Measurements from ENCODE around the gene FMN1. TPM values are rescaled to one million over a fixed set of nuclear protein-coding genes. Genes with fewer than 3 reads are reported as not detected.

FMN1 gene
- total RNA-seq, 2 donors from 2014 or later = 26.9 to 27.5 TPM

- H3K27ac ChIP-seq = peak overlapping the region in 1 of 2 donors; percentile 73
- no peaks in the 10 kb centered on the region for H3K9me3 ChIP-seq
- no peak overlapping the region for H3K4me3 ChIP-seq
- H3K27me3 ChIP-seq (replicated peaks; ENCODE audit: insufficient read depth) = no peaks in the 10 kb centered on the region
- H3K36me3 ChIP-seq = no peaks in the 10 kb centered on the region
- ATAC-seq (ENCODE audit: insufficient number of reproducible peaks, low FRiP score, low read depth) = no peak
- H3K4me1 ChIP-seq (ENCODE audit: control insufficient read depth in 1 of 2, low read depth in 2 of 2) = peaks cover 3 to 18% of the 10 kb centered on the region in 2 donors
- DNase-seq (ENCODE audit: low spot score) = no peak
- TF ChIP-seq, protein P1, sequence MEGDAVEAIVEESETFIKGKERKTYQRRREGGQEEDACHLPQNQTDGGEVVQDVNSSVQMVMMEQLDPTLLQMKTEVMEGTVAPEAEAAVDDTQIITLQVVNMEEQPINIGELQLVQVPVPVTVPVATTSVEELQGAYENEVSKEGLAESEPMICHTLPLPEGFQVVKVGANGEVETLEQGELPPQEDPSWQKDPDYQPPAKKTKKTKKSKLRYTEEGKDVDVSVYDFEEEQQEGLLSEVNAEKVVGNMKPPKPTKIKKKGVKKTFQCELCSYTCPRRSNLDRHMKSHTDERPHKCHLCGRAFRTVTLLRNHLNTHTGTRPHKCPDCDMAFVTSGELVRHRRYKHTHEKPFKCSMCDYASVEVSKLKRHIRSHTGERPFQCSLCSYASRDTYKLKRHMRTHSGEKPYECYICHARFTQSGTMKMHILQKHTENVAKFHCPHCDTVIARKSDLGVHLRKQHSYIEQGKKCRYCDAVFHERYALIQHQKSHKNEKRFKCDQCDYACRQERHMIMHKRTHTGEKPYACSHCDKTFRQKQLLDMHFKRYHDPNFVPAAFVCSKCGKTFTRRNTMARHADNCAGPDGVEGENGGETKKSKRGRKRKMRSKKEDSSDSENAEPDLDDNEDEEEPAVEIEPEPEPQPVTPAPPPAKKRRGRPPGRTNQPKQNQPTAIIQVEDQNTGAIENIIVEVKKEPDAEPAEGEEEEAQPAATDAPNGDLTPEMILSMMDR (IDR thresholded peaks at IDR 0.05) = no peak
Observed at GRCh38 chr15:32879980-32880379, 314.5 kb downstream of the FMN1 start.

- H3K4me3 ChIP-seq = no peak overlapping the region
- H3K36me3 ChIP-seq = no peaks in the 10 kb centered on the region
- H3K4me1 ChIP-seq (ENCODE audit: control insufficient read depth in 1 of 2, low read depth in 2 of 2) = peaks cover 3 to 18% of the 10 kb centered on the region in 2 donors
- peak overlapping the region; percentile 45 to 73 for H3K27ac ChIP-seq
- H3K9me3 ChIP-seq = no peaks in the 10 kb centered on the region
- TF ChIP-seq, protein P1 (IDR thresholded peaks at IDR 0.05) = no peak
- no peak for DNase-seq (ENCODE audit: low spot score)
- ATAC-seq (ENCODE audit: insufficient number of reproducible peaks, low FRiP score, low read depth) = peak; percentile 51
- no peaks in the 10 kb centered on the region for H3K27me3 ChIP-seq (replicated peaks; ENCODE audit: insufficient read depth)
Observed at GRCh38 chr15:32878869-32879805, 315.4 kb downstream of the FMN1 start.

DNA sequence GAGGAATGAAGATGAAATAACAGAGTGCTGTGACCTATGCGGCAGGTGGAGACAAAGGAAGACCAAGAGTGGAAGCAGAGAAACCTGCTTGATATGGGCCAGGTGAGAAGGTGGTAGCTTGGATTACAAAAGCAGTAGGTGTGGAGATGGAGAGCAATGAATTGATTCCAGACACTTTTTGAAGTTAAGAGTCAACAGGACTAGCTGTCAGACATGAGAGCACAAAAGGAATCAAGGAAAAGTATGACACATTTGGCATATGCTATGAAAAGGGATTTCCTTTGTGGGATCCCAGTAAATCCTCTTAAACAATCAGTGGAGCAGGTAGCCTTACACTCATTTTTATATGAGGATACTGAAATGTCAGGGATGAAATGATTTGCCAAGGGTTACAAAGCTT is 316.2 kb downstream of the FMN1 start:
- Histone ChIP-seq H3K27ac (peak overlapping the region; percentile 45 to 73), H3K4me3 (no peak overlapping the region), H3K36me3 (no peaks in the 10 kb centered on the region), H3K9me3 (no peaks in the 10 kb centered on the region), H3K4me1 (ENCODE audit: control insufficient read depth in 1 of 2, low read depth in 2 of 2) (peaks cover 3 to 20% of the 10 kb centered on the region in 2 donors), H3K27me3 (replicated peaks; ENCODE audit: insufficient read depth) (no peaks in the 10 kb centered on the region)
- TF ChIP-seq, protein P1 (IDR thresholded peaks at IDR 0.05) = no peak
- no peak for DNase-seq (ENCODE audit: low spot score)
- ATAC-seq (ENCODE audit: insufficient number of reproducible peaks, low FRiP score, low read depth) = no peak

DNA sequence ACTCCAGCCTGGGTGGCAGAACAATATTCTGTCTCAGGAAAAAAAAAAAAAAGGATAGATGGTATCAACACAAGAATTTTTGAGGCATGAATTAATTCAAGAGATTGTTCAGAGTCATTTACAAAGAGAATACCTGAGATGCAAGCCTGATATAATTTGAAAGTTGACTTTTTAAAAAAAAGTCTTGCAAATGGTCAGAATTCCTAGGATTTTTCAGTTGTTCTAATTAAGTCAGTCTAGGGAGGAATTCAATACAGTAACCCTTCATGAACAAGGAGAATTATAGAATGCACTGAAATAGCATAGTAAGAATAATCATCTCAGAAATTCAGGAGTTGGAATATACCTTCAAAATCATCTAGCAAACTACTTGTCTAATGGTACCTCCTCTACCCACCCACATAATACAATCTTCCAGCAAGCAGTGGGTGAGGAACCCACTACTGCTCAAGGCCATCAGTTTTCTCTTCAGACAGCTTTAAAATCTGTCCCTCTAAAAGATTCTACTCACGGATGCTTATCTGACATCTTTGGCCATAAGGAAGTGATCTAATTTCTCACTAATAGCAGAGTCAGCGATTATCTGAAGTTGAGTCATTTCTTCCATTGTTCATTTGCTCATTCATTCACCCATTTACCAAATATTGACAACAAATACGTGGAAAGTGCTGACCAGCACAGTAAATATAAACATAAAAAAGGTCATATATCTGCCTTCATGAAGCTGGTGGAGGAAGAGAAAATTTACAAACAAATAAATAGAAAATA is 317.1 kb downstream of the FMN1 start:
- H3K9me3 ChIP-seq = no peaks in the 10 kb centered on the region
- ATAC-seq (ENCODE audit: insufficient number of reproducible peaks, low FRiP score, low read depth) (no peak), DNase-seq (ENCODE audit: low spot score) (no peak)
- H3K4me1 ChIP-seq (ENCODE audit: control insufficient read depth in 1 of 2, low read depth in 2 of 2) = peaks cover 3 to 29% of the 10 kb centered on the region in 2 donors
- no peaks in the 10 kb centered on the region for H3K36me3 ChIP-seq
- H3K27ac ChIP-seq = no peak overlapping the region
- H3K27me3 ChIP-seq (replicated peaks; ENCODE audit: insufficient read depth) = no peaks in the 10 kb centered on the region
- TF ChIP-seq, protein P1 (IDR thresholded peaks at IDR 0.05) = no peak
- no peak overlapping the region for H3K4me3 ChIP-seq
